Vagina (tissue), 2 donors: Measurements from ENCODE around the gene HES5. TPM values are rescaled to one million over a fixed set of nuclear protein-coding genes. Genes with fewer than 3 reads are reported as not detected.

Experiments
- DNase-seq, 2 donors: peaks; one replicate each; pipeline ENCODE4 v3.0.0-alpha.2; 2017; ENCODE audit errors: extremely low spot score in 2 of 2
- H3K27ac ChIP-seq: fragments of 200-600 bp; sonication (generic); one replicate; pipeline ENCODE4 v1.5.1; 2019
- H3K27me3 ChIP-seq: fragments of 200-600 bp; sonication (generic); one replicate; pipeline ENCODE4 v1.5.1; 2019
- H3K36me3 ChIP-seq, 2 donors: fragments of 200-600 bp; sonication (generic); one replicate each; pipeline ENCODE4 v1.5.1; 2017 to 2019
- H3K4me1 ChIP-seq: fragments of 200-600 bp; sonication (generic); one replicate; pipeline ENCODE4 v1.5.1; 2019
- H3K4me3 ChIP-seq, 2 donors: fragments of 200-600 bp; sonication (generic); 1 replicate in 1 of 2; 2 replicates in 1 of 2; pipeline ENCODE4 v1.5.1; 2016 to 2019
- H3K9me3 ChIP-seq: fragments of 200-600 bp; sonication (generic); one replicate; pipeline ENCODE4 v1.5.1; 2019
- POLR2A ChIP-seq, 2 donors: fragments of 450-650 bp; IDR thresholded peaks; one replicate each; pipeline ENCODE4 v1.6.1; 2017; ENCODE audit warnings: antibody characterized with exemption in 2 of 2, mild to moderate bottlenecking in 2 of 2, moderate library complexity in 2 of 2
- POLR2AphosphoS5 ChIP-seq, 2 donors: sonication (generic); formaldehyde crosslinking; IDR thresholded peaks; one replicate each; pipeline ENCODE4 v1.9.0; 2017; ENCODE audit warnings: antibody characterized with exemption in 2 of 2, mild to moderate bottlenecking in 2 of 2, low read depth in 1 of 2; ENCODE audit not compliant: insufficient read depth in 1 of 2
- intact Hi-C: fragments of 100-400 bp; cut with DNase I; formaldehyde crosslinking; loops from one replicate; pipeline ENCODE4 v1.15.1; 2023
- total RNA-seq: library from RNA; depleted of rRNA; stranded (reverse); fragments of >200 nt; gene quantifications from one replicate; pipeline ENCODE4 v1.2.3, GENCODE V29; 2016
- TF ChIP-seq, protein P1 (sequence below), 3 experiments: fragments of 450-650 bp in 2 of 3; fragments of 200-600 bp in 1 of 3; sonication (generic) in 1 of 3; IDR thresholded peaks; one replicate each; pipeline ENCODE4 v1.5.1; 2017 to 2019; ENCODE audit warnings: antibody characterized with exemption in 3 of 3, mild to moderate bottlenecking in 2 of 3, moderate library complexity in 2 of 3

The HES5 gene
- total RNA-seq, 1 donor from 2014 or later, result not detected

DNA sequence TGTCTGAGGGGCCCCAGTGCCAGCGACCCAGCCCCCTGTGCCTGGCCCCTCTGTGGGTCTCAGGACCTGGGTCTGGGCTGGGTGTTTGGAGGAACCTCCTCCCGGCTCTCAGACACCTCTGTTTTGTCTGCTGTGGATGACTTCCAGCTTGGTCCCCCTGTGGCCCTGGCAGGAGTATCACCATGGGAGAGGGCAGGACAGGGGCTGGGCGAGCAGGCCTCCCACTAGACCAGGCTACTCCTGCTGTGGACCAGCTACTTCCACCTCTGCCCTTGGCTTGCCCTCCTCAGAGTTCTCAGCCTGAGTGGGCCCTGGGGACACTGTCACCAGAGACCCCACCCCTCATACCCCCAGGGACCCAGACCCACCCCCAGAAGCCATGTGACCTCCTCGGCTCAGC lies 32.2 kb downstream of the HES5 start:
- no peak for DNase-seq
- H3K9me3 ChIP-seq, result no peaks in the 10 kb centered on the region
- H3K27me3 ChIP-seq, result no peaks in the 10 kb centered on the region
- H3K4me3 ChIP-seq, result no peak overlapping the region
- H3K27ac ChIP-seq, result no peak overlapping the region
- peaks cover 28% of the 10 kb centered on the region for H3K4me1 ChIP-seq
- intact Hi-C loops, result no loop called here
- no peaks in the 10 kb centered on the region for H3K36me3 ChIP-seq
- TF ChIP-seq, protein P1, sequence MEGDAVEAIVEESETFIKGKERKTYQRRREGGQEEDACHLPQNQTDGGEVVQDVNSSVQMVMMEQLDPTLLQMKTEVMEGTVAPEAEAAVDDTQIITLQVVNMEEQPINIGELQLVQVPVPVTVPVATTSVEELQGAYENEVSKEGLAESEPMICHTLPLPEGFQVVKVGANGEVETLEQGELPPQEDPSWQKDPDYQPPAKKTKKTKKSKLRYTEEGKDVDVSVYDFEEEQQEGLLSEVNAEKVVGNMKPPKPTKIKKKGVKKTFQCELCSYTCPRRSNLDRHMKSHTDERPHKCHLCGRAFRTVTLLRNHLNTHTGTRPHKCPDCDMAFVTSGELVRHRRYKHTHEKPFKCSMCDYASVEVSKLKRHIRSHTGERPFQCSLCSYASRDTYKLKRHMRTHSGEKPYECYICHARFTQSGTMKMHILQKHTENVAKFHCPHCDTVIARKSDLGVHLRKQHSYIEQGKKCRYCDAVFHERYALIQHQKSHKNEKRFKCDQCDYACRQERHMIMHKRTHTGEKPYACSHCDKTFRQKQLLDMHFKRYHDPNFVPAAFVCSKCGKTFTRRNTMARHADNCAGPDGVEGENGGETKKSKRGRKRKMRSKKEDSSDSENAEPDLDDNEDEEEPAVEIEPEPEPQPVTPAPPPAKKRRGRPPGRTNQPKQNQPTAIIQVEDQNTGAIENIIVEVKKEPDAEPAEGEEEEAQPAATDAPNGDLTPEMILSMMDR (IDR thresholded peaks at IDR 0.05), result no peak
- TF ChIP-seq POLR2AphosphoS5 (IDR thresholded peaks at IDR 0.05; ENCODE audit: insufficient read depth in 1 of 2, low read depth in 1 of 2) (no peak), POLR2A (IDR thresholded peaks at IDR 0.05) (no peak)

GRCh38 chr1:2496746-2497145 lies 33.3 kb downstream of the HES5 start:
- H3K4me3 ChIP-seq, result no peak overlapping the region
- no peaks in the 10 kb centered on the region for H3K36me3 ChIP-seq
- no peak for DNase-seq
- TF ChIP-seq POLR2AphosphoS5 (IDR thresholded peaks at IDR 0.05; ENCODE audit: insufficient read depth in 1 of 2, low read depth in 1 of 2) (no peak), POLR2A (IDR thresholded peaks at IDR 0.05) (no peak)
- TF ChIP-seq, protein P1 (IDR thresholded peaks at IDR 0.05), result no peak
- no peak overlapping the region for H3K27ac ChIP-seq
- H3K27me3 ChIP-seq, result no peaks in the 10 kb centered on the region
- intact Hi-C loops, result no loop called here
- peaks cover 31% of the 10 kb centered on the region for H3K4me1 ChIP-seq
- no peaks in the 10 kb centered on the region for H3K9me3 ChIP-seq

DNA sequence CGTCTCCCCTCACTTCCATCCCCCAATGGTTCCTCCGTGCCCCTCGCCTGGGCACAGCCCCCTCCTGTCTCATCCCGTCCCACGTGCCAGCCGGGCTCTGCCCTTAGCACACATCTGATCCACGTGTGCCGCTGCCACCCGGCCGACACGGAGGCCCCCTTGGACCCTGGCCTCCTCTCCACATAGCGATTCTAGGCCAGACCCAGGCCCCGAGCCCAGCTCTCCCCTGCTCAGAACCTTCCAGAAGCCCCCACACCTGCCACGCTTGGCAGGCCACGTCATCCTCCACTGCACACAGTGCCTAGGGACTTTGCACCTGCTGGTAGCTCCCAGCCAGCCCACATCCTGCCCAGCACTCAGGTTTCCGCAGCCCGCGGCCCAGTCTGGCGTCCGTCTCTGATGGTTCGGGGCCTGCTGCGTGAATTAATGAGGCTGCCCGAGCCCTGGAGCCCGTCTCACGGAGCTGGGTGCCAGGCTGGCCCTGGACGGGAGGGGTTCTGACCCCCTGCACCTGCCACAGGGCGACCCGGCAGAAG lies 33.9 kb downstream of the HES5 start:
- Histone ChIP-seq H3K4me3 (no peak overlapping the region), H3K27ac (no peak overlapping the region), H3K36me3 (no peaks in the 10 kb centered on the region), H3K4me1 (peaks cover 31% of the 10 kb centered on the region), H3K9me3 (no peaks in the 10 kb centered on the region), H3K27me3 (no peaks in the 10 kb centered on the region)
- intact Hi-C loops, result no loop called here
- TF ChIP-seq POLR2A (IDR thresholded peaks at IDR 0.05) (no peak), POLR2AphosphoS5 (IDR thresholded peaks at IDR 0.05; ENCODE audit: insufficient read depth in 1 of 2, low read depth in 1 of 2) (no peak)
- TF ChIP-seq, protein P1 (IDR thresholded peaks at IDR 0.05), result no peak
- no peak for DNase-seq

GRCh38 chr1:2495546-2495945 lies 34.5 kb downstream of the HES5 start:
- Histone ChIP-seq H3K9me3 (no peaks in the 10 kb centered on the region), H3K27ac (no peak overlapping the region), H3K4me3 (no peak overlapping the region), H3K27me3 (no peaks in the 10 kb centered on the region), H3K36me3 (no peaks in the 10 kb centered on the region), H3K4me1 (peaks cover 31% of the 10 kb centered on the region)
- intact Hi-C loops, result no loop called here
- no peak for DNase-seq
- TF ChIP-seq POLR2A (IDR thresholded peaks at IDR 0.05) (no peak), POLR2AphosphoS5 (IDR thresholded peaks at IDR 0.05; ENCODE audit: insufficient read depth in 1 of 2, low read depth in 1 of 2) (no peak)
- TF ChIP-seq, protein P1 (IDR thresholded peaks at IDR 0.05), result no peak

- no peak for DNase-seq
- peak overlapping the region; percentile 66 for H3K27ac ChIP-seq
Observed at GRCh38 chr1:2495026-2495425, 35.0 kb downstream of the HES5 start.

More at GRCh38 chr1:2495026-2495425, 35.0 kb downstream of the HES5 start:
- H3K4me3 ChIP-seq, result no peak overlapping the region
- H3K27me3 ChIP-seq, result no peaks in the 10 kb centered on the region
- H3K4me1 ChIP-seq, result peaks cover 27% of the 10 kb centered on the region
- no peak for TF ChIP-seq POLR2AphosphoS5 (IDR thresholded peaks at IDR 0.05; ENCODE audit: insufficient read depth in 1 of 2, low read depth in 1 of 2)
- TF ChIP-seq, protein P1 (IDR thresholded peaks at IDR 0.05), result no peak
- no peak for TF ChIP-seq POLR2A (IDR thresholded peaks at IDR 0.05)
- no peaks in the 10 kb centered on the region for H3K9me3 ChIP-seq
- no peaks in the 10 kb centered on the region for H3K36me3 ChIP-seq
- intact Hi-C loops, result no loop called here
